HCT116 (cell line): ENCODE measurements around the gene PZP.

Experiments
- ATF3 ChIP-seq: IDR thresholded peaks from 2 replicates; pipeline ENCODE4 v1.6.1; 2012
- CTCF ChIP-seq, 3 experiments: fragments of 200-600 bp in 1 of 3; sonication (generic) in 1 of 3; IDR thresholded peaks in 2 of 3; conservative IDR thresholded peaks in 1 of 3; 2 replicates each; pipeline ENCODE4 v1.5.1; 2012 to 2017; ENCODE audit warnings: low read depth in 2 of 3, low read length in 2 of 3, antibody characterized with exemption in 1 of 3, borderline replicate concordance in 1 of 3, control low read depth in 1 of 3, mild to moderate bottlenecking in 1 of 3, mixed read lengths in 1 of 3, mixed run types in 1 of 3, moderate library complexity in 1 of 3; ENCODE audit not compliant: insufficient read depth in 1 of 3
- EGR1 ChIP-seq: IDR thresholded peaks from 2 replicates; pipeline ENCODE4 v1.6.1; 2012; ENCODE audit warnings: low read depth
- EZH2 ChIP-seq: fragments of 200-600 bp; sonication (generic); IDR thresholded peaks from 2 replicates; pipeline ENCODE4 v1.6.1; 2017; ENCODE audit warnings: antibody characterized with exemption, mixed run types
- EZH2phosphoT487 ChIP-seq: fragments of 200-600 bp; IDR thresholded peaks from 2 replicates; pipeline ENCODE4 v1.6.1; 2018; ENCODE audit warnings: antibody characterized with exemption, borderline replicate concordance
- JUND ChIP-seq: IDR thresholded peaks from 2 replicates; pipeline ENCODE4 v1.6.1; 2012
- POLR2A ChIP-seq: IDR thresholded peaks from 2 replicates; pipeline ENCODE4 v1.7.0; 2011; ENCODE audit warnings: borderline replicate concordance; ENCODE audit not compliant: insufficient read depth, insufficient read length; ENCODE audit errors: extremely low read depth
- POLR2AphosphoS5 ChIP-seq: IDR thresholded peaks from 2 replicates; pipeline ENCODE4 v1.6.1; 2011; ENCODE audit warnings: mild to moderate bottlenecking, low read depth, low read length, moderate library complexity
- RAD21 ChIP-seq: IDR thresholded peaks from 2 replicates; pipeline ENCODE4 v1.6.1; 2012; ENCODE audit warnings: low read depth, mild to moderate bottlenecking
- REST ChIP-seq: IDR thresholded peaks from 2 replicates; pipeline ENCODE4 v1.6.1; 2012; ENCODE audit warnings: low read depth
- SP1 ChIP-seq: IDR thresholded peaks from 2 replicates; pipeline ENCODE4 v1.6.1; 2012; ENCODE audit warnings: low read depth
- YY1 ChIP-seq: IDR thresholded peaks from 2 replicates; pipeline ENCODE4 v1.6.1; 2011; ENCODE audit warnings: low read length, low read depth, moderate library complexity, mild to moderate bottlenecking; ENCODE audit not compliant: insufficient replicate concordance; ENCODE audit errors: extremely low read depth
- ZBTB33 ChIP-seq: IDR thresholded peaks from 2 replicates; pipeline ENCODE4 v1.6.1; 2011; ENCODE audit warnings: mild to moderate bottlenecking, low read length, moderate library complexity; ENCODE audit not compliant: insufficient replicate concordance; ENCODE audit errors: extremely low read depth
- ZNF274 ChIP-seq: fragments of 200-500 bp; sonication (Bioruptor generic); IDR thresholded peaks from 2 replicates; pipeline ENCODE4 v1.6.1; 2014; ENCODE audit warnings: mild to moderate bottlenecking, low read depth, low read length, inconsistent platforms

- TF ChIP-seq RAD21: no peak
- no peak for TF ChIP-seq POLR2AphosphoS5
- TF ChIP-seq ZNF274: no peak
- no peak for TF ChIP-seq ZBTB33
- TF ChIP-seq CTCF (IDR thresholded peaks at IDR 0.05 in 2 of 3, conservative IDR thresholded peaks at IDR 0.05 in 1 of 3; ENCODE audit: borderline replicate concordance in 1 of 3, insufficient read depth in 1 of 3, low read depth in 2 of 3, low read length in 2 of 3): no peak
- no peak for TF ChIP-seq JUND
- no peak for TF ChIP-seq EZH2
- no peak for TF ChIP-seq POLR2A
- TF ChIP-seq ATF3: no peak
- no peak for TF ChIP-seq EGR1
- TF ChIP-seq SP1: no peak
- TF ChIP-seq EZH2phosphoT487: no peak
- TF ChIP-seq YY1: no peak
- no peak for TF ChIP-seq REST
Measured at GRCh38 chr12:9169979-9170634, 38.1 kb downstream of the PZP start.
